Activated naive CD4-positive, alpha-beta T cell treated with Interleukin-2 at 50 U/mL for 16 hours (primary cell): ENCODE measurements around the gene CREB3L1.

ENCODE experiments used
- DNase-seq: peaks from one replicate; pipeline ENCODE4 v3.0.0-alpha.2; 2020

Gene CREB3L1

GRCh38 chr11:46367916-46368267, 90.4 kb downstream of the CREB3L1 start:
- DNase-seq: no peak

DNA sequence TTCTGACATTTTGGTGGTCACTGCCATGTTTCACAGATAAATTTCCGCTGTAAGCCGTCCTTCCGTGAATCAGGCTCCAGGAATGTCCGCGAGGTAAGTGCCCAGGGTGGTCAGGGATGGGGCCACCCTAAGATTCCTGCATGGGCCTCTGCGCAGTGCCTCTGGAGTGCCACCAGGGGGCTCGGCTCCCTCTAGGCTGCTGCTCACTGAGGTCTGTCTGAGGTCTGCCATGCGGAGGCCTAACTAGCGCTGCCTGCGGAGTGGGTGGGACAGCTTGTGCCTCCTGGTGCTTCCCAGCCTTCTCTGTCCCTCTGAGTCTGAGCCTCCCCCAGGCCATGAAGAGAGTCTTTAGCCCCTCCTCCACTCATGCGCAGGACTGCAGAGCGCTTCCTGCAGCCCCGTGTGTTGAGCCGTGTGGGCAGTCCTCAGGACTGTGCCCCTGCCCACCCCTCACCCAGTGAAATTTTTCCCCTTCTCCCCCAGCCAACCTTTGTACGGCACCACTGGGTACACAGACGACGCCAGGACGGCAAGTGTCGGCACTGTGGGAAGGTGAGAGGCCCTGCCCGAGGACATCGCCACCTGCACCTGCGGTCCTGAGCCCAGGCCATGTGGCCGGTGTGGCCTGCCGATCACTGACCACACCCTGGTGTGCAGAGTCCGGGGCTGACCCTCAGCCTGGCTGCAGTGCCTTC, 92.1 kb downstream of the CREB3L1 start:
- DNase-seq: peak; percentile 63

GRCh38 chr11:46370253-46370652, 92.8 kb downstream of the CREB3L1 start:
- no peak for DNase-seq
